AG04450 (cell line): ENCODE data around the gene ACE. TPM values are rescaled to one million over a fixed set of nuclear protein-coding genes. Genes with fewer than 3 reads are reported as not detected.
A peak's percentile ranks its signal among the peaks of the same experiment; 100 is the strongest.

Experiments
- CTCF ChIA-PET: fragments of 300-600, 350-600 bp; formaldehyde crosslinking; extraction: SDS; loops from one replicate; lab custom pipeline; 2022; ENCODE audit warnings: antibody characterized with exemption, inconsistent platforms; lab: Charles Lee
- POLR2A ChIA-PET: fragments of 350-600 bp; formaldehyde crosslinking; extraction: SDS; loops from one replicate; lab custom pipeline; 2021; ENCODE audit warnings: antibody characterized with exemption, inconsistent platforms; lab: Yijun Ruan, JAX
- DNase-seq: peaks from one replicate; pipeline ENCODE4 v3.0.0-alpha.2; 2011; ENCODE audit warnings: low read depth, low spot score
- H3K27ac ChIP-seq: one replicate; pipeline ENCODE4 v1.5.1; 2012; ENCODE audit warnings: low read depth, low read length, control low read depth
- H3K27me3 ChIP-seq: one replicate; pipeline ENCODE4 v1.6.0; 2012; ENCODE audit warnings: low read length; ENCODE audit not compliant: control insufficient read depth, insufficient read depth
- H3K4me3 ChIP-seq: 2 replicates; pipeline ENCODE4 v1.5.1; 2011; ENCODE audit warnings: mild to moderate bottlenecking, low read depth, low read length, control low read depth
- H3K9me3 ChIP-seq: 2 replicates; pipeline ENCODE4 v1.5.1; 2012; ENCODE audit warnings: low read length; ENCODE audit not compliant: control insufficient read depth, insufficient read depth
- polyA plus RNA-seq: library from polyadenylated mRNA; depleted of rRNA; stranded (reverse); fragments of >200 nt; gene quantifications from 2 replicates; pipeline ENCODE4 v1.2.3, GENCODE V29; 2011
- TF ChIP-seq, protein P1 (sequence below): IDR thresholded peaks from 2 replicates; pipeline ENCODE4 v1.5.1; 2011; ENCODE audit warnings: low read depth, low read length, control low read depth, inconsistent platforms

Gene ACE
- polyA plus RNA-seq, 1 experiment = 0.99 TPM

DNA sequence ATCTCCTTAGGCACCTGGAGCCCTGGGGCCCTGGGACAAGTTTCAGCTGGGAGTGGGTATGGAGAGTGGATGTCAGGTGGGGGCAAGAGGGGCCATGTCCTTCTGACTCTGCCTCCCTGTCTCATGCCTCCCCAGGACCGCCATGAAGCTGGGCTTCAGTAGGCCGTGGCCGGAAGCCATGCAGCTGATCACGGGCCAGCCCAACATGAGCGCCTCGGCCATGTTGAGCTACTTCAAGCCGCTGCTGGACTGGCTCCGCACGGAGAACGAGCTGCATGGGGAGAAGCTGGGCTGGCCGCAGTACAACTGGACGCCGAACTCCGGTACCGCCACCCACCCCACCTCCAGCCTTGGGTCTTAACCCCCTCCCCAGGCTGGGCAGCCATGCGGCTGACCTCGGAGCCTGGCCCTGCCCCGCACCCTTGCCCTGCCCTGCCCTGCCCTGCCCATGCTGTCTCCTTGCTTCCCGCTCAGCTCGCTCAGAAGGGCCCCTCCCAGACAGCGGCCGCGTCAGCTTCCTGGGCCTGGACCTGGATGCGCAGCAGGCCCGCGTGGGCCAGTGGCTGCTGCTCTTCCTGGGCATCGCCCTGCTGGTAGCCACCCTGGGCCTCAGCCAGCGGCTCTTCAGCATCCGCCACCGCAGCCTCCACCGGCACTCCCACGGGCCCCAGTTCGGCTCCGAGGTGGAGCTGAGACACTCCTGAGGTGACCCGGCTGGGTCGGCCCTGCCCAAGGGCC, 20.0 kb downstream of the ACE start:
- H3K4me3 ChIP-seq = no peak overlapping the region
- H3K27me3 ChIP-seq = peaks cover 4% of the 10 kb centered on the region
- TF ChIP-seq, protein P1, sequence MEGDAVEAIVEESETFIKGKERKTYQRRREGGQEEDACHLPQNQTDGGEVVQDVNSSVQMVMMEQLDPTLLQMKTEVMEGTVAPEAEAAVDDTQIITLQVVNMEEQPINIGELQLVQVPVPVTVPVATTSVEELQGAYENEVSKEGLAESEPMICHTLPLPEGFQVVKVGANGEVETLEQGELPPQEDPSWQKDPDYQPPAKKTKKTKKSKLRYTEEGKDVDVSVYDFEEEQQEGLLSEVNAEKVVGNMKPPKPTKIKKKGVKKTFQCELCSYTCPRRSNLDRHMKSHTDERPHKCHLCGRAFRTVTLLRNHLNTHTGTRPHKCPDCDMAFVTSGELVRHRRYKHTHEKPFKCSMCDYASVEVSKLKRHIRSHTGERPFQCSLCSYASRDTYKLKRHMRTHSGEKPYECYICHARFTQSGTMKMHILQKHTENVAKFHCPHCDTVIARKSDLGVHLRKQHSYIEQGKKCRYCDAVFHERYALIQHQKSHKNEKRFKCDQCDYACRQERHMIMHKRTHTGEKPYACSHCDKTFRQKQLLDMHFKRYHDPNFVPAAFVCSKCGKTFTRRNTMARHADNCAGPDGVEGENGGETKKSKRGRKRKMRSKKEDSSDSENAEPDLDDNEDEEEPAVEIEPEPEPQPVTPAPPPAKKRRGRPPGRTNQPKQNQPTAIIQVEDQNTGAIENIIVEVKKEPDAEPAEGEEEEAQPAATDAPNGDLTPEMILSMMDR = no peak
- CTCF ChIA-PET = interaction anchor here (0.8 kb wide), 1 partner anchor 18 kb away, joined by 4 read pairs; no protein-coding TSS in a partner anchor
- no peaks in the 10 kb centered on the region; the same call in 1 of the 2 replicates for H3K9me3 ChIP-seq
- POLR2A ChIA-PET = no interaction called here
- H3K27ac ChIP-seq = no peak overlapping the region
- no peak for DNase-seq

DNA sequence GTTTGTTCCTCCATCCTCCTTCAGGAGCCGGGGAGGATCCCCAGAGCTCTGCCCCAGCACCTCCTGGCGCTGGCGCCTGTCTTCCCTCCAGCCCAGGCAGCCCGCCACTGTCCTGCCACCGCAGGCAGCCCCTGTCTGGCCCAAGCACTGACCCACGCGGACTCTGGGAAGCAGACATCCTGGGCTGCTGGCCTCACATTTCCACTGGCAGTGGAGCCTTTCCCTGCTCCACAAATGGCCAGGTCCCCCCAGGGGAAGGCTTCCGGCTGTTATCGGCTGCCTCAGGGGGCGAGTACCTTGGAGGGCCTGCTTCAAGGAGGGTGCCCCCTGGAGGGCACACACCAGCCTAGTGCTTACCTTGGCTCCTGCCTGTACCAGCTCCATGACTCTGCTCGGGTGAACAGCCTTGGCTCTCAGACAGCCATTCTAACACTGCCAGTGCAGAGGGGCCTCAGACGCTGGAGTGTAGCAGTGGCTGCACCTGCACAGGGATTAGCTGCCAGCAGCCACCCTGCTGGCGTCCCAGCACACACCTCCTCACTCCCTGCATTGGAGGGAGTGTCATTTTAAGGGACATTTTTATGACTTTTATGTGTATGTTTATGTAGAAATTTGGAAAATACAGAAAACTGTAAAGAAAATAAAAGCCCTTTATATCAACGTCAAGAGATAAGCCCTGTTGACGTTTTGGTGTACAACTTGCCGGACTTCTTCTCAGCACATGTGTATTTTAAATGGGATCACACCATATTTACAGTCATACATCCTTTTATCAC, 21.0 kb downstream of the ACE start:
- TF ChIP-seq, protein P1 = peak; percentile 30
- no peak for DNase-seq
- Histone ChIP-seq H3K27me3 (no peaks in the 10 kb centered on the region), H3K9me3 (no peaks in the 10 kb centered on the region; the same call in 1 of the 2 replicates), H3K27ac (peak overlapping the region; percentile 95), H3K4me3 (no peak overlapping the region)
- ChIA-PET CTCF (interaction anchor here (0.7 kb wide), 1 partner anchor 52 kb away, joined by 3 read pairs; no protein-coding TSS in a partner anchor), POLR2A (interaction anchor here (0.5 to 1.2 kb wide), 5 partner anchors 10 to 192 kb away, joined by 3 to 10 read pairs (median 4); no protein-coding TSS in a partner anchor)

DNA sequence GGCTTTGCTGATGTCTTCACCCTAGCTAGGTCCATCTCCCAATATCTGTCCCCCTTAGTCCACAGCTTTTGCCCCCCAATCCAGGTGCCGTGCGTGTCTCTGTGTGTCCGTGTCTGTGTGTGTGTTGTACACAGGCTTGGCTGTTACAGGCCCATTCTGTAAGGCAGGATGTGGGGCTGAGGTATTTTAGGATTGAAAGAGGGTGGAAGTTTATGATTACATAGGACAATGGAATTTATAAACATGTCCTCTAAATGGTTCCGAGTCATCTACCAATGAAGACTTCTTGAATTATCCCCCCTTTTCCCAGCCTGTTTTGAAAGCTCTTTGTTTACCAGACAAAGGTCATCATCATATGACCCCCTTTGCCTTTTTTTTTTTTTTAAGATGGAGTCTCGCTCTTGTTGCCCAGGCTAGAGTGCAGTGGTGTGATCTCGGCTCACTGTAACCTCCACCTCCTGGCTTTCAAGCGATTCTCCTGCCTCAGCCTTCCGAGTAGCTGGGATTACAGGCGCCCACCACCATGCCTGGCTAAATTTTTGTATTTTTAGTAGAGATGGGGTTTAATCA, 21.9 kb downstream of the ACE start:
- ChIA-PET POLR2A (interaction anchor here (0.6 to 1.2 kb wide), 7 partner anchors 16 to 191 kb away, joined by 3 to 8 read pairs (median 4); partner anchors contain the start of gene MAP3K3), CTCF (interaction anchor here (0.7 kb wide), 2 partner anchors 51 to 103 kb away, joined by 3 read pairs; no protein-coding TSS in a partner anchor)
- Histone ChIP-seq H3K27me3 (no peaks in the 10 kb centered on the region), H3K27ac (peak overlapping the region; percentile 95), H3K9me3 (no peaks in the 10 kb centered on the region; the same call in 1 of the 2 replicates), H3K4me3 (no peak overlapping the region)
- peak; percentile 87 for DNase-seq
- TF ChIP-seq, protein P1 = no peak

DNA sequence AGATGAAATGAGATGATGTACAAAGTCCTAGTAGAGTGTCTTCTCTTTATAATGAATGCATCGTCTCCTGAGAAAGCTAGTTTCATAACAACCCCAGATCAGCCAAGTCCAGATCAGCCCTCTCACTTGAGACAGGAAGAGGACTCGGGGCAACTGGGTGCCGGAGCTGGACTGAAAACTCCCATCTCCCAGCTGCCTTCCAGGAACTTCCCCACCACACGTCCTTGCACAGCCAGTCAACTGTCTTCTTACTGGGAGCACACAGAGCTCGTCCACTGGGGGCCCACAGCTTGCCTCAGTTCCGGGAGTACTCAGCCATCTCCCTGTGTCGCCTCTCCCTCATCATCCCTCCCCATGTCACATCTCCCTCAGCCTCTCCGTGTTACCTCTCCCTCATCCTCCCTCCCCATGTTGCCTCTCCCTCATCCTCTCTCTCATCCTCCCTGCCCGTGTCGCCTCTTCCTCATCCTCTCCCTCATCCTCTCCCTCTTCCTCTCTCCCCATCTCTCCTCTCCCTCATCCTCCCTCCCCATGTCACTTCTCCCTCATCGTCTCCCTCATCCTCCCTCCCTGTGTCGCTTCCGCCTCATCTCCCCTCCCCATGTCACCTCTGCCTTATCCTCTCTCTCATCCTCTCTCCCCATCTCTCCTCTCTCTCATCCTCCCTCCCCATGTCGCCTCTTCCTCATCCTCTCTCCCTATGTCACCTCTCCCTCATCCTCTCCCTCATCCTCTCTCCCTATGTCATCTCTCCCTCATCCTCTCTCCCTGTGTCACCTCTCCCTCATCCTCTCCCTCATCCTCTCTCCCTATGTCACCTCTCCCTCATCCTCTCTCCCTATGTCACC, 23.9 kb downstream of the ACE start:
- Histone ChIP-seq H3K4me3 (no peak overlapping the region), H3K27ac (no peak overlapping the region), H3K27me3 (peaks cover 5% of the 10 kb centered on the region), H3K9me3 (peaks cover 6% of the 10 kb centered on the region)
- ChIA-PET CTCF (no interaction called here), POLR2A (no interaction called here)
- DNase-seq = no peak
- TF ChIP-seq, protein P1 = no peak
